IMR-90 (cell line): ENCODE data around the gene ACTR3C. TPM values are rescaled to one million over a fixed set of nuclear protein-coding genes. Genes with fewer than 3 reads are reported as not detected.

Experiments used
- ATAC-seq: fragments of 200-7000 bp; cut with Tn5 transposase; 2 replicates; pipeline ENCODE4 v1.9.1; 2020; ENCODE audit warnings: low read depth, mild to moderate bottlenecking, moderate library complexity
- BruUV-seq: library from RNA; stranded (reverse); fragments of 400-500 nt; replicated peaks from 2 replicates; lab custom pipeline; 2021; lab: Mats Ljungman, UMichigan
- CTCF ChIA-PET: fragments of 300-600 bp; formaldehyde crosslinking; extraction: SDS; loops from one replicate; lab custom pipeline; 2021; ENCODE audit warnings: antibody characterized with exemption; lab: Yijun Ruan, JAX
- POLR2A ChIA-PET: fragments of 300-600 bp; sonication (Branson Sonifier 250); formaldehyde crosslinking; loops from one replicate; lab custom pipeline; 2022; ENCODE audit warnings: antibody characterized with exemption; ENCODE audit not compliant: unreplicated experiment; lab: Charles Lee
- DNase-seq: peaks from one replicate; pipeline ENCODE4 v3.0.0; 2013
- H2AFZ ChIP-seq: replicated peaks from 2 replicates; pipeline ENCODE3; 2013; ENCODE audit warnings: low read length, mild to moderate bottlenecking; ENCODE audit not compliant: poor library complexity
- H2AK5ac ChIP-seq: 2 replicates; pipeline ENCODE4 v1.6.1; 2013; ENCODE audit warnings: low read depth, low read length, inconsistent platforms
- H2AK9ac ChIP-seq: replicated peaks from 2 replicates; pipeline ENCODE3; 2013; ENCODE audit warnings: mild to moderate bottlenecking, low read depth, low read length, moderate library complexity; ENCODE audit not compliant: poor library complexity
- H2BK120ac ChIP-seq: 2 replicates; pipeline ENCODE4 v1.6.1; 2013; ENCODE audit warnings: low read depth, low read length, inconsistent platforms
- H2BK15ac ChIP-seq: 3 replicates; pipeline ENCODE4 v1.6.1; 2013; ENCODE audit warnings: low read depth, low read length, inconsistent platforms
- H2BK20ac ChIP-seq: 2 replicates; pipeline ENCODE4 v1.6.1; 2013; ENCODE audit warnings: low read depth, mild to moderate bottlenecking, inconsistent platforms, low read length, moderate library complexity
- H2BK5ac ChIP-seq: 2 replicates; pipeline ENCODE4 v1.6.1; 2013; ENCODE audit warnings: mild to moderate bottlenecking, low read depth, low read length, inconsistent platforms; ENCODE audit not compliant: poor library complexity, severe bottlenecking
- H3K14ac ChIP-seq: replicated peaks from 2 replicates; pipeline ENCODE4 v1.6.1; 2013; ENCODE audit warnings: low read depth, low read length, inconsistent platforms
- H3K18ac ChIP-seq: 2 replicates; pipeline ENCODE4 v1.6.1; 2013; ENCODE audit warnings: low read depth, low read length, control low read depth
- H3K23ac ChIP-seq: 2 replicates; pipeline ENCODE4 v1.6.1; 2013; ENCODE audit warnings: low read depth, low read length, inconsistent platforms
- H3K27ac ChIP-seq: 2 replicates; pipeline ENCODE4 v1.5.1; 2013; ENCODE audit warnings: mild to moderate bottlenecking, control low read depth, low read length; ENCODE audit not compliant: insufficient read depth
- H3K27me3 ChIP-seq: 2 replicates; pipeline ENCODE4 v1.6.1; 2013; ENCODE audit warnings: low read length; ENCODE audit not compliant: control insufficient read depth, insufficient read depth
- H3K36me3 ChIP-seq: 2 replicates; pipeline ENCODE4 v1.6.1; 2013; ENCODE audit warnings: low read length, mixed read lengths; ENCODE audit not compliant: control insufficient read depth, insufficient read depth
- H3K4ac ChIP-seq: 2 replicates; pipeline ENCODE4 v1.6.1; 2013; ENCODE audit warnings: low read depth, low read length, inconsistent platforms
- H3K4me1 ChIP-seq: 2 replicates; pipeline ENCODE4 v1.6.1; 2013; ENCODE audit warnings: low read length, mixed read lengths; ENCODE audit not compliant: control insufficient read depth, insufficient read depth
- H3K4me2 ChIP-seq: 2 replicates; pipeline ENCODE4 v1.6.1; 2013; ENCODE audit warnings: low read depth, mild to moderate bottlenecking, control low read depth, low read length, moderate library complexity
- H3K4me3 ChIP-seq: 2 replicates; pipeline ENCODE4 v1.5.1; 2013; ENCODE audit warnings: low read depth, mild to moderate bottlenecking, control low read depth, low read length, moderate library complexity; ENCODE audit not compliant: insufficient read depth
- H3K56ac ChIP-seq: 2 replicates; pipeline ENCODE4 v1.6.1; 2013; ENCODE audit warnings: low read length, inconsistent platforms; ENCODE audit not compliant: insufficient read depth; ENCODE audit errors: extremely low read depth
- H3K79me1 ChIP-seq, 2 experiments: 2 replicates each; pipeline ENCODE4 v1.6.1; 2013; ENCODE audit warnings: low read length in 2 of 2, inconsistent platforms in 1 of 2, low read depth in 1 of 2
- H3K9ac ChIP-seq: 2 replicates; pipeline ENCODE4 v1.6.1; 2013; ENCODE audit warnings: low read depth, low read length, control low read depth
- H3K9me1 ChIP-seq: 2 replicates; pipeline ENCODE4 v1.6.1; 2013; ENCODE audit warnings: low read length, inconsistent platforms; ENCODE audit not compliant: insufficient read depth
- H3K9me3 ChIP-seq: 2 replicates; pipeline ENCODE4 v1.6.1; 2013; ENCODE audit warnings: low read length; ENCODE audit not compliant: control insufficient read depth, insufficient read depth
- H4K20me1 ChIP-seq: 2 replicates; pipeline ENCODE4 v1.6.1; 2013; ENCODE audit warnings: low read length, inconsistent platforms; ENCODE audit not compliant: insufficient read depth
- H4K5ac ChIP-seq: 2 replicates; pipeline ENCODE4 v1.6.1; 2013; ENCODE audit warnings: mild to moderate bottlenecking, low read depth, low read length, control low read depth
- H4K8ac ChIP-seq, 2 experiments: 2 replicates each; pipeline ENCODE4 v1.6.1; 2013; ENCODE audit warnings: low read depth in 2 of 2, low read length in 2 of 2, control low read depth in 1 of 2, inconsistent platforms in 1 of 2
- H4K91ac ChIP-seq: 2 replicates; pipeline ENCODE4 v1.6.1; 2013; ENCODE audit warnings: low read depth, low read length, inconsistent platforms; ENCODE audit not compliant: insufficient read depth
- BHLHE40 ChIP-seq: fragments of 150-350 bp; IDR thresholded peaks from 2 replicates; pipeline ENCODE4 v1.6.1; 2016; ENCODE audit warnings: mild to moderate bottlenecking, low read depth, low read length
- CEBPB ChIP-seq: IDR thresholded peaks from 2 replicates; pipeline ENCODE4 v1.6.1; 2012; ENCODE audit warnings: low read depth, low read length, improper control_type of control experiment
- CHD1 ChIP-seq: IDR thresholded peaks from 2 replicates; pipeline ENCODE4 v1.6.1; 2012; ENCODE audit warnings: low read depth, low read length, improper control_type of control experiment
- CTCF ChIP-seq: conservative IDR thresholded peaks from 2 replicates; pipeline ENCODE4 v1.5.1; 2012; ENCODE audit warnings: mild to moderate bottlenecking, low read depth, low read length, improper control_type of control experiment
- ELK1 ChIP-seq: fragments of 150-350 bp; IDR thresholded peaks from 2 replicates; pipeline ENCODE4 v1.6.1; 2016; ENCODE audit warnings: low read depth, mild to moderate bottlenecking, low read length, moderate library complexity, borderline replicate concordance
- FOS ChIP-seq: fragments of 150-350 bp; IDR thresholded peaks from 2 replicates; pipeline ENCODE4 v1.6.1; 2016; ENCODE audit warnings: low read depth, low read length
- MAFK ChIP-seq: IDR thresholded peaks from 2 replicates; pipeline ENCODE4 v1.6.1; 2012; ENCODE audit warnings: low read depth, low read length, improper control_type of control experiment
- MAZ ChIP-seq: IDR thresholded peaks from 2 replicates; pipeline ENCODE4 v1.6.1; 2012; ENCODE audit warnings: low read depth, mild to moderate bottlenecking, low read length, improper control_type of control experiment, moderate library complexity, borderline replicate concordance
- MXI1 ChIP-seq: IDR thresholded peaks from 2 replicates; pipeline ENCODE4 v1.6.1; 2012; ENCODE audit warnings: low read depth, mild to moderate bottlenecking, low read length, moderate library complexity, borderline replicate concordance
- NFE2L2 ChIP-seq: fragments of 150-350 bp; IDR thresholded peaks from 2 replicates; pipeline ENCODE4 v1.6.1; 2016; ENCODE audit warnings: low read depth, mild to moderate bottlenecking, low read length
- POLR2A ChIP-seq: IDR thresholded peaks from 2 replicates; pipeline ENCODE4 v1.6.1; 2012; ENCODE audit warnings: mild to moderate bottlenecking, low read depth, low read length
- RAD21 ChIP-seq: IDR thresholded peaks from 2 replicates; pipeline ENCODE4 v1.6.1; 2012; ENCODE audit warnings: low read length, improper control_type of control experiment
- RCOR1 ChIP-seq: IDR thresholded peaks from 2 replicates; pipeline ENCODE4 v1.6.1; 2012; ENCODE audit warnings: mild to moderate bottlenecking, low read length, improper control_type of control experiment; ENCODE audit not compliant: insufficient replicate concordance
- RFX5 ChIP-seq: IDR thresholded peaks from 2 replicates; pipeline ENCODE4 v1.8.0; 2012; ENCODE audit warnings: low read depth, mild to moderate bottlenecking, low read length, moderate library complexity
- SMC3 ChIP-seq: fragments of 150-350 bp; IDR thresholded peaks from 2 replicates; pipeline ENCODE4 v1.6.1; 2016; ENCODE audit warnings: low read depth, mild to moderate bottlenecking, antibody characterized with exemption, low read length, moderate library complexity
- USF2 ChIP-seq: fragments of 150-350 bp; IDR thresholded peaks from 2 replicates; pipeline ENCODE4 v1.6.1; 2017; ENCODE audit warnings: mild to moderate bottlenecking, antibody characterized with exemption, low read length, low read depth
- WGBS, 2 experiments: methylation state at CpG; one replicate each; pipeline versions ENCODE4 v1.1.5 to v1.1.7; 2013; ENCODE audit warnings: missing lambda C conversion rate in 2 of 2; ENCODE audit not compliant: insufficient read length in 1 of 2; ENCODE audit errors: extremely low coverage in 2 of 2; 5-methylcytosine and 5-hydroxymethylcytosine counted together
- dilution Hi-C: fragments of 300-500 bp; cut with HindIII; formaldehyde crosslinking; loops from one replicate; pipeline ENCODE4 v1.14.3; 2018; ENCODE audit warnings: low sequenced_read_pairs; ENCODE audit not compliant: unreplicated experiment
- in situ Hi-C: fragments of 300-500 bp; cut with MboI; formaldehyde crosslinking; loops from 3 replicates; pipeline ENCODE4 v1.14.3; 2019; ENCODE audit warnings: low sequenced_read_pairs, inconsistent platforms, mixed read lengths
- intact Hi-C: fragments of 100-400 bp; cut with micrococcal nuclease; formaldehyde crosslinking; loops from 2 replicates; pipeline ENCODE4 v1.10.0; 2022
- polyA plus RNA-seq, 3 experiments: library from polyadenylated mRNA; depleted of rRNA; stranded (reverse); fragments of >200 nt; gene quantifications; 2 replicates each; pipeline ENCODE4 v1.2.3, GENCODE V29; 2012; ENCODE audit warnings: low replicate concordance in 1 of 3
- total RNA-seq: library from RNA; depleted of rRNA; stranded (reverse); fragments of >200 nt; gene quantifications from 2 replicates; pipeline ENCODE4 v1.2.3, GENCODE V29; 2012

The ACTR3C gene
- total and polyA plus RNA-seq, 2 of the 4 experiments (the other 2 are of a cell fraction): not detected

- ATAC-seq (no peak), DNase-seq (no peak)
- dilution Hi-C loops (no loop called here), intact Hi-C loops (no loop called here), in situ Hi-C loops (no loop called here)
- Histone ChIP-seq H3K4me2 (no peak overlapping the region), H4K91ac (no peak overlapping the region), H3K9me1 (no peaks in the 10 kb centered on the region), H3K27ac (no peak overlapping the region), H3K4me3 (no peak overlapping the region), H4K8ac (no peak overlapping the region), H2AK5ac (no peak overlapping the region), H2BK15ac (no peak overlapping the region), H2BK120ac (no peak overlapping the region), H3K79me1 (no peaks in the 10 kb centered on the region), H4K5ac (no peak overlapping the region), H2BK20ac (no peak overlapping the region), H2BK5ac (no peak overlapping the region), H2AFZ (no peak overlapping the region), H3K9ac (no peak overlapping the region), H3K23ac (no peak overlapping the region), H3K36me3 (no peaks in the 10 kb centered on the region), H3K4ac (no peak overlapping the region), H3K18ac (no peak overlapping the region), H3K14ac (no peak overlapping the region), H2AK9ac (no peak overlapping the region), H4K20me1 (no peaks in the 10 kb centered on the region), H3K4me1 (peaks cover 10% of the 10 kb centered on the region; the same call in 1 of the 2 replicates), H3K27me3 (no peaks in the 10 kb centered on the region; the same call in 1 of the 2 replicates), H3K56ac (no peak overlapping the region), H3K9me3 (no peaks in the 10 kb centered on the region)
- 80% methylated on average over 1 of the region's 6 CpGs; no CpG with 5 or more reads in 1 of the 2 experiments for WGBS, 2 experiments
- BruUV-seq: no TSS peak
- ChIA-PET POLR2A (interaction anchor here (0.5 kb wide), 1 partner anchor 29 kb away, joined by 6 read pairs; no protein-coding TSS in a partner anchor), CTCF (interaction anchor here (0.9 kb wide), 1 partner anchor 14 kb away, joined by 3 read pairs; no protein-coding TSS in a partner anchor)
- TF ChIP-seq RFX5 (no peak), FOS (no peak), MAZ (no peak), CHD1 (no peak), NFE2L2 (no peak), RAD21 (no peak), MXI1 (no peak), ELK1 (no peak), SMC3 (no peak), USF2 (no peak), POLR2A (no peak), CTCF (no peak), CEBPB (no peak), MAFK (no peak), BHLHE40 (no peak), RCOR1 (no peak)
Measured at GRCh38 chr7:150325901-150326300, 2.6 kb upstream of the ACTR3C start.
